HG03139 (cell line): ENCODE results near the gene SQOR.

Source experiments
- ATAC-seq: cut with Tn5 transposase; IDR thresholded peaks from one replicate; pipeline ENCODE4 v1.9.1; 2021; ENCODE audit not compliant: unreplicated experiment

The SQOR gene

DNA sequence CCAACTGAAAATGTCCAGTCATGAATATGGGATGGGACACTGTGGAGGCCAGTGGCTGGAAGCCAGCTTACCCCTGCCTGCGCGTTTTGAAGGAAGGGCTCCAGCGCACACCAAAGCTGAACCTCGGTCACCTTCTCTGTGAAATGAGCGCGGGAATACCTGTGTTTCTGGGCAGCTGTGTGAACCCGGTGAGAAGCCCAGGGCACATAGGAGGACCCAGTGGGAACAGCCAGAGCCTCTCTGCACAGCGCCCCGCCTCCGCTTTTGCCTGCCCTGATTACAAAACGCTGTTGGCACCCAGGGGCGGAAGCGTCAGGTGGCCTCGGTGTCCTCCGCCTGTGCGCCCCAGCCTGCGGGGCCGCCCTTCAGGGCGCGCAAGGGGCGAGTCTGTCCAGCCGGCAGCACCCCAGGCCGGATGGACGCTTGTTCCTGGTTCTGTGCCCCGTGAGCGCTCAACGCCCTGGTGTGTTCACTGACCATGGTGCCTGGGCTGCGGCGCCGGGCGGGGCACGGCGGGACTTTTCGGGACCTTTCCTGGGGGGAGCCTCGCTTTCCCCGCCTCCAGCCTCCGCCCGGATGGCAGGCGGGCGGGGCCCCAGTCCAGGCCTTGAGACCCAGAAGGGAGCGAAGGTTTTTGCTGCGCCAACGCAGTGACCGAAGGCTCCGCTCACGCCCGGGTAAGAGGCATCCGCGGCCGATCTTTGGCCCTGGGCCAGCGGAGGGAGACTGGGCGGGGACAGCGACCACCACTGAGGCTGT is at the start of gene SQOR:
Gene SQOR, plus strand, starts transcription at position 598 of the 759 bp plus-strand sequence. CDS start 23,895 bp downstream, outside the sequence.
- peak; percentile 60 for ATAC-seq

DNA sequence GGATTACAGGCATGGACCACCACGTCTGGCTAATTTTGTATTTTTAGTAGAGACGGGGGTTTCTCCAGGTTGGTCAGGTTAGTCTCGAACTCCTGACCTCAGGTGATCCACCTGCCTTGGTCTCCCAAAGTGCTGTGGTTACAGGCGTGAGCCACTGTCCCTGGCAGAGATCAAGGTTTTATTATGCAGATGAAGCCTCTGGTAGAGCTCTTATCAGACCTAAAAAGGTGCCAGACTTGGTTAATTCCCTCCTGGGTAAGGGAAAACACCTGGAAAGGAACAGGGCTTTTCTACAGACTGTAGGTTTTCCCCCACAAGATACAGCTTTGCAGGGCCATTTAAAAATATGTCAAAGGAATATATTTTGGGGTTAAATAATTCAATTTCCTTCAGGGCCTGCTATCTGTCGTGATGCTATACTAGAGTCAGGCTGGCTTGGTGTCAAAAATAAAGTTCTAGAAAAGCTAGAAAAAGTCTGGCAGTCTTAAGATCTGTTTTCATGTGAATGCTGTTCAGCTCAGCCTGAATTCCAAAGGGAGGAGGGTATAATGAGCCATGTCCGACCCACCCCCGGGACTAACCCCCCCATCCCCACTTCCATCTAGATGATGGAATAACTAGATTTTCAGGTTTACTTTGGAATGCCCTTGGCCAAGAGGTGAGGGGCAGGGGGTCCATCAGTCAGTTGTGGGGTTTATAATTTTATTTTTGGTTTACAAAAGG is 49.6 kb upstream of the SQOR start:
- no peak for ATAC-seq

DNA sequence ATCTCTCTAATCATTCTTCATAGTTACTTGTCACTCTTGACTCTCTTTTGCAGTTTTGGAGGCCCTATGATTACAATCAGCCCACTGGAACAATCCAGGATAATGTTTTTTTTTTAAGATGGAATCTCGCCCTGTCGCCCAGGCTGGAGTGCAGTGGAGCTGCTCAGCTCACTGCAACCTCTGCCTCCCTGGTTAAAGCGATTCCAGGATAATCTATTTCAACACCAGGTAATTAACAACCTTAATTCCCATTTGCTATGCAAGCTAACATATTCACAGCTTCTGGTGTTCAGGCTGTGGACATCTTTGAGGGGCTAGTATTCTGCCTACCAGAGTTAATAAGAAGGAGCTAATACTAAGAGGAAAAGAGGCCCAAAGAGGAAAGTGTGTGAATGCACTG is 48.7 kb upstream of the SQOR start:
- no peak for ATAC-seq

DNA sequence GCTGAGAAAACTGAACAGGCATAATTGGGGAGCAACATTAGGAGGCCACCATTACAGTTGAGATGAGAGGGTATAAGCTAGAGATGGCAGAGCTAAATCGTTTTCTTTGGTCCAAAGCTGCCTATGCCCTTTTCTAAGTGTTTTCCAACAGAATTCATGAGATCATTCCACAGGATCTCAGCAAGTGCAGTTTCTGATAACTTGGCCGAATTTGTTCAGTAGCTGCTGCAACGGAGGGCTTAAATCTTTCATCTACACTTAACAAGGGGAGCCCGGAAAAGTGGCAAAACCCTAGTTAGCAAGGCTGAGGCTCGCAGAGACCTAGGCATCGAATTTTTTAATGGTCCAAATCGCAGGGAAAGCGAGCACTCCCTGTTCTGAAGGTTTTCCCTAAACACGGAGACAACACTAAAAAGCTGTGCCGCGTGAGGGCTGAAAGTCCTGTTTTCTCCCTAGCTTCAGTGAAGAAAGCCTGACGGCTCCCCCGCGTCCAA is 48.2 kb upstream of the SQOR start:
- ATAC-seq, result no peak

DNA sequence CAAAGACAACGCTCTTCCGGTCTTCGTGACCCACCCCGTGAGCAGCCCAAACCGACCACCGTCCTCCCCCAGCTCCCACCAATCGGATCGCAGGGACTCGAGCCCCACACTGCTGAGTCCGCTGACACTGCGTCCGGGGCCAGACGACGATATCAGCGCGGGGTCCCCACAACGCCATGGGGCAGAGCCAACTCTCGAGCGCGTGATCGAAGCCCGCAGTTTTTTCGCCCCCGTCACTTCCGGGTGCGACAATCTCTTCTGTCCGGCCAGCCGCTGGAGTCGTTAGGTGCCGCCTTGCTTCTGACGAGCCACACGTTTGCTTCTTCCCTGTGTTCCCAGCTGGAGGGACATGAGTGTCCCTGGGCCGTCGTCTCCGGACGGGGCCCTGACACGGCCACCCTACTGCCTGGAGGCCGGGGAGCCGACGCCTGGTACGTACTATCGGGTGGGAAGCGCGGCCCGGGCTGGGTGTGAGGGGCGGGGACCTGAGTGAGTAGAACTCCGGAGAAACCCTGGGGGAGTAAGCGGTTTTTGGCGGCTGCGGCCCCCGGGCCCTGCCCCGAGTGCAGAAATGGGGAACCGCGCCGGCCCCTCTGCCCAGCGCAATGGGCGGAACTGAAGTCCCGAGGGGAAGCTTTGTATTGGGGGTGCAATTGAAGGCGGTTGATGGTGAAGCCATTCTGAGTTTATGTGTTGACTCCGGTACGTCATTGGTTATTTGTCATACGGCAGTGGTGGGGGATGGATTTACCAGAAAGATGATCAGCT is 47.5 kb upstream of the SQOR start, which contains the start of gene BLOC1S6:
Gene BLOC1S6, plus strand, starts transcription at position 285 of the 768 bp plus-strand sequence. Its CDS starts 65 bp downstream, at position 350.
- peak; percentile 75 for ATAC-seq

DNA sequence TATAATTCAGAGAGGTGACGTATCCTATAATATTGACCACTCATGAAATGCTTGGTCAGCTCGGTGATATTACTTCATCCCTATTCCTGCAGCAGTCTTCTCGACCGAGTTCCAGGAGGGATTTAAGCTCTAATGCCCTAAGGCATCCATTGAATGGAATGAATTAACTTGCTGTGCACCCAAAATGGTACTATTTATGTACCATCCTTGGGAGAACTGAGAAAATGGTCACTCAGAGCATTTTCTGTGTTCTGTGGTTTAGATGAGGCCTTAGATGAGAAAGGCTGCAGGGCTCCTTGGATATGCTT is 47.0 kb upstream of the SQOR start:
- no peak for ATAC-seq

DNA sequence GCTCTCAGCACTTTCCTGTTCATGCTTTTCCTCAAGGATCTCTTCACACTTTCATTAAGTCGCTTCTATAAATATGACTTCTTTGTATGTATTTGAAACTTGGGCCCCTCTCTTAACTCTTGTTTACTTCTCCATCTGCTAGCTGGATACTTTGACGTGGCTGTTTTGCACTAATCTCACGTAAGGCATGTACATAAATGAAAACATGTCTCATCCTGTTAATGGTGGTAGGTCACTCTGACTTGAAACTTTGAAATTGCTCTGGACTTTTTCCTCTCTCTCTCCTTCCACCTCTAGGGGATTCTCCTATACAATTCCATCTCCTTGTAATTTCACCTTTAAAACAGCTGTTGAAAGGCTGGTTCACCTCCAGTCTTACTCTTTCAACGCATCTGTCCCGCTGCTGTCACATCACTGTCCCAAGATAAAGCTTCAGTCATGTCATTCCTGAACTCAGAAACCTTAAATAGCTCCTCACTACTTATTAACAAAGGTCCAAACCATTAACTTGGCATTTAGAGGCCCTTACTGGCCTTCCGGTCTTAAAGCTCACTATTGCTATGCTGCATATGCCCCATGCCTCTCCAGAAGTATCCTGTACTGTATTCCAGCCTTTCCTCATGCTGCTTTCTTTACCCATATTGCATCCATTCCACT is 46.5 kb upstream of the SQOR start:
- ATAC-seq, result no peak

DNA sequence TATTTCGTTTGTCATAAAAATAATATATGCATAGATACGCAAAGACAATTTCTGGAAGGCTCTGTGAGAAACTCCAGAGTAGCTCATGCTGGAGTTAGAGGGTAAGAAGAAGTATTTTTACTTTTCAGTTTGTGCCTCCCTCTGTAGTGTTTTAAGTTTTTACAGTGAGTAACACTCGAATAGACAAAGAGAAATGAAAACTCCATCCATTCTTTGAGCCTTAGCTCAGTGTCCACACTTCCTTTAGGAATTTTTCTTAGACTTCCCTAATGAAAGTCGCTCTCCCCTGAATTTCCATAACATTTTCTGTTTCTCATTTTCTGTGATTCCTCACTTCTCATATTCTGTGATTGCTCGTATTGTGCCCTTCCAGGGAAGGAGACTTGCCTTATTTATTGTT is 45.6 kb upstream of the SQOR start:
- no peak for ATAC-seq

DNA sequence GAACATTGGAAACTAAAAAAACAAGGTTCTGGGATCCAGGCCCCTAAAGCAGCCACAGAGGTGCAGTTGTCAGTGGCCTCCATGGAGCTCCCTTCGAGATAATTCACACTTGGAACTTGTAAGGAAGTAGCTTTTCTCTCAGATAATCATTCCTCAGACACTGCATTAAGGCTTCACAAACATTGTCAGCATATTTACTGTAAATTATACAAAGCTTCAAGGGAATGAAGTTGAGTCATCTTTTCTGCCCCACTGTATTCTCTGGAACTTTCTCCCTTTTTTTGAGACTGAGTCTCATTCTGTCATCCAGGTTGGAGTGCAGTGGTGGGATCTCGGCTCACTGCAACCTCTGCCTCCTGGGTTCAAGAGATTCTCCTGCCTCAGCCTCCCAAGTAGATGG is 40.5 kb upstream of the SQOR start:
- ATAC-seq, result no peak

DNA sequence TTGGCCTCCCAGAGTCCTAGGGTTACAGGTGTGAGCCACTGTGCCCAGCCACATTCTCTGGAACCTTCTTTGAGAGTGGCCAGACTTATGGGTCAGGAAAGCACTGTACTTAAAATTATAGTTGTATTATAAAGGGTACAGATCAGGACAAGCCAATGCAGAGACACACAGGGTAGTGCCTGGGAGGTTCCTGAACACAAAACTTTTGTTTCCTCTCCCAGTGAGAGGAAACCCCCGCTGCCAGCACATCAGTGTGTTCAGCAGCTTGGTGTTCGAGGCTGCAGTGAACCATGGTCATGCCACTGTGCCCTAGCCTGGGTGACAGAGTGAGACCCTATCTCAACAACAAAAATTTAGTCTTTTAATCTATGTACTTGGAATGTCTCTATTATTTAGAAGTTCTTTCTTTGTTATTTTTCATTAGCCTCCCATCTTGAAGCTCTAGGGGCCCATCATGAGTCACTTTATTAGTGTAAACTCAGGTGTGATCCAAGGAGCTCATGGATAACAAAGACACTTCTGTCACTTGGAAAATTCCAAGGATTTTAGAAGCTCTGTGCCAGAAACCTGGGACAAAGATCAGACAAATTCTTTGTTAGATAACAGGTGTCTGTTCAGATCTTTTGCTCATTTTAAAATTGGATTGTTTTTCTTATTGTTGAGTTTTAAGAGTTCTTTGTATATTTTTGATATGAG is 39.8 kb upstream of the SQOR start:
- ATAC-seq, result no peak

DNA sequence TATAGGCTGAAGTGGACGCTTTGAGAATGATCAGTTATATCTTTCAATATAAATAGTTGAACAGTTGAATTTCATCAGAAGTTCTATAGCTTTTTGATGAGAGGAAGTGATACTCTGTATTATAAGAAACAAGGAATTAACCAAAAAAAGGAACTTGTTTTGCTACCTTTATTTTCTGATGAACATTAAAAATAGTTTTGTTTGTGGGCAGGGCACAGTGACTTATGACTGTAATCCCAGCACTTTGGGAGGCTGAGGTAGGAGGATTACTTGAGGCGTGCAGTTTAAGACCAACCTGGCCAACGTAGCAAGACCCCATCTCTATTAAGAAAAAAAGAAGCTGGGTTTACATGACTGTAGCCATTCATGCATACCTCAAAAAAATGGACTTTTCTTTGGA is 30.9 kb upstream of the SQOR start:
- ATAC-seq, result no peak

DNA sequence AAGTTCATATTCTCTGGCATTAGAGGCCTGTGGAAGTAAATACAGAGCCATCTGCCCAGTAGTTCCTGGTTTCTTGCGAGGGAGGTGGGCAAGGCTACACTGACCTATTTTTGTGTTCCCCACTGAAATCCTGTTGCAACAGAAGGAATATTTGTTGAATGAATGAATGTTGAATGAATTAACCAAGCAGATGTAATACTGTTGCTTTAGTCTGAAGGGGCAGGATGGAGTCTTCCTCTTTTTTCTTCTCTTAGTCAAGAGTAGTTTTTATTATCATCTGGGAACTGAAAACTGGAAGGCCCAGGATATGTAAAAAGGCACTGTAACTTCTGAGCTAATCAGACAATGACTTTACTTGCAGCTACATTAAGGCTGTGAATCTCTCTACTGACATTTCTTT is 30.5 kb upstream of the SQOR start:
- ATAC-seq, result no peak

DNA sequence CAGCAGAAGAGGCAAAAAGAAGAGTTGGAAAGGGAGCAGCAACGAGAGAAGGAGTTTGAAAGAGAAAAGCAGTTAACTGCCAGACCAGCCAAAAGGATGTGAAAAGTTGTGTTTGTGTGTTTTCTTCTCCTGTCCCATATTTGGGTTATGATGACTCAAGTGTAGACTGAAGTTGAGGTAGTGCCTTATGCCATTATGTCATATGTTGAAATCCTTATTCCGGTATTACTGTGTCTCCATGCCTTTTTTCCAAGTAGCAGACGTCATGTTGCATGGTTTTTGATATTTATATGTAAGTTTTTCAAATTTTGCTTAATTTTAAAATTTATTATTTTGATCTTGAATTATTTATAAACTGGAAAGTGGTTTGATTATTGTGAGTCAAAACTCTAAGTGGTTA is 28.4 kb upstream of the SQOR start:
- no peak for ATAC-seq

DNA sequence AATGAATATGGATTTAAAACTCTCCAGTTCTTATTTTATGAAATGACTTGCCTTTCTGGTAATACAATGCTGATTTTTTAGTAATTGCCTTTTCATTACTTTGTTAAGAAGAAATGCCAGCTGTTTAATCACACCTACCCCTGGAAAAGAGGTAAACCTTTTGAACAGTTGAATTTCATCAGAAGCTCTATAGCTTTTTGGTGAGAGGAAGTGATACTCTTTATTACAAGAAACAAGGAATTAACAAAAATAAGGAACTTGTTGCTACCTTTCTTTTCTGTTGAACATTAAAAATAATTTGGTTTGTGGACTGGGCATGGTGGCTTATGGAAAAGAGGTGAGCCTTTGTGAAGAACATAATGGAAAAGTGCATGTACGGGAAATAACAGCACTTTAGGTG is 28.0 kb upstream of the SQOR start:
- no peak for ATAC-seq

DNA sequence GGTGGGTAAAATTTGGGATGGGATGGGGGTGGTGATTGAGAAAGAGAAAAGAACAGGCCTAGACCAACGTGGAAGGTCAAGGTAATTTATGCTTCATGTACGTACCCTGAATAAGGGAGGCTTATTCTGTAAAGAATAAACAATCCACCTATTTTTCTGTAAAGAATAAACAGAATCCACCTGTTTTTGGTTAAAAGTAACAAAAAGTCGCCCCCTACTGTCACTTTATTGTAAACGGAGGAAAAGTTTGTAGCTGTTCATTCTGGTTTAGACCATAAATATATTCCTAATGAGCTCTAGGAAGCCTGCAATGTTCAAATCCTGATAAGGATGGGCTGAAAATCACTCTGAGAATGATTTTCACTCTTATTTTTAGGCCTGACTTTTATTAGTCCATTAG is 23.5 kb upstream of the SQOR start:
- ATAC-seq, result no peak

DNA sequence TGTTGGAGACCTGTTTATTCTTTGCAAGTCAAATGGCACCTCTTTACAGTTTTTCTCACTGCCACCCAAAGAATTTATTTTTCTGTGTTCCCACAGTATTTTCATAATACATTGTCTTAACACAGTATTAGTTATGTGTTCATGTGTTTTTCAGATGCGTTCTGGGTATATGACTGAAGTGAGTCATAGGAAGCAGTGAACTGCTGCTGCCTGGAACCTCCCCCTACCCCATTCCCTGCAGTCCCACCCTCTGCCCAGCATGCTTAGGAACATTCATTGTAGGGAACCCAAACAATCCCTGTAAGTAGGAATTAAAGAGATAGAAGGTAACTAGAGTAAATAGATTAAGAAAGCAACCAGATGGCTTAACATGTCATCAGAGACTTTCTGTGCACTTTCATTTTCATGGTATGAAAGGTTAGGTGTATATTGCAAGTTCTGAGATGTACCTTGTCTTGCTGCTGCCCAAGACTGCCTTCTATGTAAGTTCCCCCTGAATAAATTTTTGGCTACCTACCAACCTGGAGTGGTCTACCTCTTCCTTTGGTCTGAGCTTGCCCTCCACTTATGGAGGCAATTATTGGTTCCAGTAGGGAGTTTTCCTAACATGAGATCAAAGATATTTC is 21.9 kb upstream of the SQOR start:
- no peak for ATAC-seq

DNA sequence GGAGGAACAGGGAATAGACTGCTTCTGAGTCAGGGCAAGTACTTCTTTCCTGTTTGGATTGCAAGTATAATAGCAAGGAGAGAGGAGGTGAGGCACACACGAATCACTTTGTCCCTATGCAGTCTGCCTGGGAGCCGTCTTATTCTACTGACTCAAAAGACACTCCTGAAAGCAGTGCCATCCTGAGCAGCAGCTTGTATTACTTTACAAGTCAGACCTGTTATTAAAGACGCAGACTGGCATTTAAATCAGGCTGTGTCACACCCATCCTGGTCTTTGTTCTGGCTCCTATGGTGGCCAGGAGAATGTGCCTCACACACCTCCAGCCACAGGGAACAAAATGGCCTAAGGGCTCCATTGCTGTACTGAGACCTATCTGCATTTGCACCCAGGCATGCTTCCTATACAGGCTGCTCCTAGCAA is 17.9 kb upstream of the SQOR start:
- no peak for ATAC-seq

DNA sequence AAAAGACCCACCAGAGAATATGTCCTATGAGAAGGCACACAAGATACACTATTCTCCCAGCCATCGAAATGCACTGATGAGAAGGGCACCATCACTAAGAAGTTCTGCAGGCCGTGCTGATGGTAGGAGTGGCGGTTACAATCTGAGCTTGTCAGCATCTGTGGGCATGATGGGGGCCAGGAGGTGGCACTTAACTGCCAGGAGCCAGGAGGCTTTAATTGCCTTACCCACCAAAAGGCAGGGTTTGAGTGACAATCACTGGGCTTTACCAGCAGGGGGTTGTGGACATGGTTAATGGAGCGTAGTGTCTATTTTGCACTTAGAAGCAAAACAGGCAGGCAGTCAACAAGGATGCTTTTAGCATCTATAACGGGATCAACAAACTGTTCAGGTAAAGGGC is 16.0 kb upstream of the SQOR start:
- ATAC-seq, result no peak

DNA sequence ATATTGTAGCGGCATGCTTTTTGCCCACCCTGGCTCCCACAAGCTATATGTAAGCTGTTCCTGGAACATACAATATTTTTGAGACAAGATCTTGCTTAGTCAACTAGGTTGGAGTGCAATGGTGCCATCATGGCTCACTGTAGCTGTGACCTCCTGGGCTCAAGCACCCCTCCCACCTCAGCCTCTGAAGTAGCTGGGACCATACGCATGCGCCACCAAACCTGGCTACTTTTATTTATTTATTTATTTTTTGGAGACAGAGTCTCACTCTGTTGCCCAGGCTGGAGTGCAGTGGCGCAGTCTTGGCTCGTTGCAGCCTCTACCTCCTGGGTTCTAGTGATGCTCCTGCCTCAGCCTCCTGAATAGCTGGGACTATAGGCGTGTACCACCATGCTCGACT is 6.7 kb upstream of the SQOR start:
- ATAC-seq, result no peak
